ENCODE measurements around the gene RTP3. TPM values are rescaled to one million over a fixed set of nuclear protein-coding genes. Genes with fewer than 3 reads are reported as not detected.
"Not testable (repeated sequence)": the region's sequence is repeated elsewhere in the genome, so short reads cannot be mapped to it uniquely, and the experiment has no call there.

The RTP3 gene
- polyA plus RNA-seq, 1 donor = not detected

- no peak for DNase-seq
Measured at GRCh38 chr3:46546896-46547440, 49.2 kb downstream of the RTP3 start.

- DNase-seq = not testable (repeated sequence)
Measured at GRCh38 chr3:46548611-46549010, 50.8 kb downstream of the RTP3 start.

GRCh38 chr3:46549408-46549904 lies 51.7 kb downstream of the RTP3 start:
- DNase-seq = no peak

- DNase-seq = no peak
Measured at GRCh38 chr3:46549989-46550388, 52.2 kb downstream of the RTP3 start.

Other genes starting within 250 kb of the RTP3 start
- 1.1 TPM for gene CCR2, start 143.9 kb upstream of the RTP3 start, polyA plus RNA-seq (ENCODE audit: insufficient read length)
- 0.33 TPM for gene CCR5, start 127.0 kb upstream of the RTP3 start, polyA plus RNA-seq (ENCODE audit: insufficient read length)
- gene CCRL2, start 90.7 kb upstream of the RTP3 start, polyA plus RNA-seq (ENCODE audit: insufficient read length) = 1.2 TPM
- 1.7 TPM for gene LTF, start 33.1 kb upstream of the RTP3 start, polyA plus RNA-seq (ENCODE audit: insufficient read length)
- 1.8 TPM for gene LRRC2, start 68.3 kb downstream of the RTP3 start, polyA plus RNA-seq (ENCODE audit: insufficient read length)
- gene FAM240A, start 114.5 kb downstream of the RTP3 start, polyA plus RNA-seq (ENCODE audit: insufficient read length) = not detected
- 12.4 TPM for gene ALS2CL, start 195.7 kb downstream of the RTP3 start, polyA plus RNA-seq (ENCODE audit: insufficient read length)
- gene TMIE, start 203.4 kb downstream of the RTP3 start, polyA plus RNA-seq (ENCODE audit: insufficient read length) = 0.47 TPM
- gene PRSS50, start 219.9 kb downstream of the RTP3 start, polyA plus RNA-seq (ENCODE audit: insufficient read length) = 3.2 TPM

Data from left kidney (tissue), 2 donors.